22Rv1 (cell line): Measurements from ENCODE around the gene GRAMD1B.

Experiments
- H3K27ac ChIP-seq: fragments of 450-650 bp; 2 replicates; pipeline ENCODE4 v1.5.1; 2017
- ZFX ChIP-seq: fragments of 450-650 bp; IDR thresholded peaks from 2 replicates; pipeline ENCODE4 v1.6.1; 2017; ENCODE audit warnings: antibody characterized with exemption, borderline replicate concordance
- TF ChIP-seq, protein P1 (sequence below): fragments of 450-650 bp; IDR thresholded peaks from 2 replicates; pipeline ENCODE4 v1.5.1; 2017; ENCODE audit warnings: mild to moderate bottlenecking

Gene GRAMD1B

DNA sequence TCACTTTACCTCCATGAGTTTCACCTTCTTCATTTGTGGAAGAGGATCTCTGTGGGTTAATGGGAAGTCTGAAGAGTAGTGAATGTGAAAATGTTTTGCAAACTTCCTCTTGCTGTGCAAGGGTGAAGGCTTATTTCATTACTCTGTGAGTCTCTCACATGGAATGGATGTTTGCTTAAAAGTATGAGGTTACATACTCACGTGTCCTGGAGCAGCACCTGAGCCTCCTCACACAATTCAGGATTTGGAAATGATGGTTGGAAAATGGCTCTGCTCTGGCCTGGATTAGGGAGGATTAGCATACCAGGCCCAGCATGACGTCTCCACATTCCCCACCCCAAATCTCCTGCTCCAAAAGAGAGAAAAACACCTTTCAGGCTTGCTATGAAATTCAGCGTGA is 4.8 kb downstream of the GRAMD1B start:
- no peak for TF ChIP-seq ZFX
- TF ChIP-seq, protein P1, sequence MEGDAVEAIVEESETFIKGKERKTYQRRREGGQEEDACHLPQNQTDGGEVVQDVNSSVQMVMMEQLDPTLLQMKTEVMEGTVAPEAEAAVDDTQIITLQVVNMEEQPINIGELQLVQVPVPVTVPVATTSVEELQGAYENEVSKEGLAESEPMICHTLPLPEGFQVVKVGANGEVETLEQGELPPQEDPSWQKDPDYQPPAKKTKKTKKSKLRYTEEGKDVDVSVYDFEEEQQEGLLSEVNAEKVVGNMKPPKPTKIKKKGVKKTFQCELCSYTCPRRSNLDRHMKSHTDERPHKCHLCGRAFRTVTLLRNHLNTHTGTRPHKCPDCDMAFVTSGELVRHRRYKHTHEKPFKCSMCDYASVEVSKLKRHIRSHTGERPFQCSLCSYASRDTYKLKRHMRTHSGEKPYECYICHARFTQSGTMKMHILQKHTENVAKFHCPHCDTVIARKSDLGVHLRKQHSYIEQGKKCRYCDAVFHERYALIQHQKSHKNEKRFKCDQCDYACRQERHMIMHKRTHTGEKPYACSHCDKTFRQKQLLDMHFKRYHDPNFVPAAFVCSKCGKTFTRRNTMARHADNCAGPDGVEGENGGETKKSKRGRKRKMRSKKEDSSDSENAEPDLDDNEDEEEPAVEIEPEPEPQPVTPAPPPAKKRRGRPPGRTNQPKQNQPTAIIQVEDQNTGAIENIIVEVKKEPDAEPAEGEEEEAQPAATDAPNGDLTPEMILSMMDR = no peak
- H3K27ac ChIP-seq = no peak overlapping the region

DNA sequence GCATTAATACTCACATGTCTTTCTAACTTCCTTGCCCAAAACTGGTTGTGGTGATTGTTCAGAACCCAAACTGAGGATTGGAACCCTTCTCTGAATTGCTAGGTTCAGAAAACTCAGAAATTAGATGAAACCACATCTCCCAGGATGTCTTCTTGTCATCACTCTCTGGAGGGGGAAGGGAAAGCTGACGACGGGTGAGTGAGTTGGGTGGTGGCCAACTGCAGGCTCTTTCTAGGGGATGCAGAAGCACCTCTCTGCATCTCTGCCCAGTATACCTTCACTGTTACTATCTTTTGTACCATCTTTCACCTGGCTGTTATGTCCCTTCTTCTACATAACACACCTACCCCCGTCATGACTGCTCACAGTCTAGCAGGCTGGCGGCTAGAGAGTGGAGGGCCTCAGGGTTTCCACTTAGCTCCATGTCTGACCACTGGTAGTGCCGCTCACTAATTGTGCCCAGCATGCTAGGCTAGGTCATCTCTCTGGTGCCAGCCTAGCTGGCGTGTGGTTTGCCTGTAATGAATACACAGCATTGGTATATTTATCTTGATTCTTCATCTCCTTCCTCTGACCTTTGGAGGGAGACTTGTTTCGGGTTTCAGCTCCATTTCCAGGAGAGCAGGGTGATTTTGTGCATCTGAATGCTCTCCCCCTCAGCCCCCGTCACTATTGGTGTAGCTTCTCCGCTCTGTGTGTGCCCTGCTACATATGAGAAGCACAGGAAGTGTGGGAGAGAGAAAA is 7.3 kb downstream of the GRAMD1B start:
- TF ChIP-seq, protein P1 = no peak
- TF ChIP-seq ZFX = no peak
- no peak overlapping the region for H3K27ac ChIP-seq

DNA sequence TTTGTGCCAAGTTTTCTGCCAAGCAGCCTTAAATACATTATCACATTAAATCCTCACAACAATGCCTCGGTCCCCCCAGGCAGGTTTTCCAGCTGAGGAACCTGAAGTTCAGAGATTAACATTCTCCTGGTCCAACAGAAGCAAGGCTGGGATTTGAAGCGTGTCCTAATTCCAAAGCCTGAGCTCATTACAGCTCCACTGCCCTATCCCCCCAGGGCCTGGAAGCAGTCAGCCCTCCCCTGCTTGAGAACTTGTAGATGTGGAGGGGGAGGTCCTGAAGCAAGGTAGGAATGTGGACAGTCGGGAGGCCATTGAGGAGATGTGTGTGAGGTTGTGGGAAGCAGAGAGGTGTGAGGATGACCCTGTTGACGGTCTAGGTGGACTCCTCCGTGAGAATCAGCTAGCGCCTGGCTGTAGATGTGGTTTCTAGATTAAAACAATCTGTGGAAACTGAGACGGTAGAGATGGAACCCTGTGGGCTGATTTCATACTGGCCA is 8.1 kb downstream of the GRAMD1B start:
- TF ChIP-seq ZFX = no peak
- TF ChIP-seq, protein P1 = no peak
- no peak overlapping the region for H3K27ac ChIP-seq

DNA sequence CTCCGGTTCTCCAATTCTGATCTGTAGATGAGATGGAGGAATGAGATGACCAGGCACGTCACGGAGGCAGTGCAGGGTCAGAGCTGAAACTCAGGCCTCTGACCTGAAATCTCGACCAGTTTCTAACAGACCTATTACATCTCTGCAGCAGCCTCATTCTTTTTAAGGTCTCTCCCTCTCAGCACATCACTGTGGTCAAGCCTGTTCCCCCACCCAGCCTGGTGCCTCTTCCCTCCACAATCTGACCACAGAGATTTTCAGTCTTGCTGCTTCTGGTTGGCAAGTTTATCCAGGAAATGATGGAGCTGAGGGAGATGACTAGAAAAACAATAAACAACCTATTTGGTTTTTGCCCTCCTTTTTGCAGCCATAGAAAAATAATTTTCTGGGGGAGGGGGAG is 9.5 kb downstream of the GRAMD1B start:
- no peak overlapping the region for H3K27ac ChIP-seq
- TF ChIP-seq, protein P1 = no peak
- no peak for TF ChIP-seq ZFX

DNA sequence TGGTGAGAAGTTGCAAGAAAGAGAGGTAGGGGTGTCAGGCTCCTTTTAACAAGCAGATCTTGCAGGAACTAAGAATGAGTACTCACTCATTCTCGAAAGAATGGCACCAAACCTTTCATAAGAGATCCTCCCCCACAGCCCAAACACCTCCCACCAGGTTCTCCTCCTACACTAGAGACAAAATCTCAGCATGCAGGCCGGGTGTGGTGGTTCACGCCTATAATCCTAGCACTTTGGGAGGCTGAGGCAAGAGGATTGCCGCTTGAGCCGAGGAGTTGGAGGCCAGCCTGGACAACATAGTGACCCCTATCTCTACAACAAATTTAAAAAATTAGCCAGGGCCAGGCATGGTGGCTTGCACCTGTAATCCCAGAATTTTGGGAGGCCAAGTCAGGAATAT is 11.1 kb downstream of the GRAMD1B start:
- no peak overlapping the region for H3K27ac ChIP-seq
- TF ChIP-seq, protein P1 = no peak
- no peak for TF ChIP-seq ZFX

DNA sequence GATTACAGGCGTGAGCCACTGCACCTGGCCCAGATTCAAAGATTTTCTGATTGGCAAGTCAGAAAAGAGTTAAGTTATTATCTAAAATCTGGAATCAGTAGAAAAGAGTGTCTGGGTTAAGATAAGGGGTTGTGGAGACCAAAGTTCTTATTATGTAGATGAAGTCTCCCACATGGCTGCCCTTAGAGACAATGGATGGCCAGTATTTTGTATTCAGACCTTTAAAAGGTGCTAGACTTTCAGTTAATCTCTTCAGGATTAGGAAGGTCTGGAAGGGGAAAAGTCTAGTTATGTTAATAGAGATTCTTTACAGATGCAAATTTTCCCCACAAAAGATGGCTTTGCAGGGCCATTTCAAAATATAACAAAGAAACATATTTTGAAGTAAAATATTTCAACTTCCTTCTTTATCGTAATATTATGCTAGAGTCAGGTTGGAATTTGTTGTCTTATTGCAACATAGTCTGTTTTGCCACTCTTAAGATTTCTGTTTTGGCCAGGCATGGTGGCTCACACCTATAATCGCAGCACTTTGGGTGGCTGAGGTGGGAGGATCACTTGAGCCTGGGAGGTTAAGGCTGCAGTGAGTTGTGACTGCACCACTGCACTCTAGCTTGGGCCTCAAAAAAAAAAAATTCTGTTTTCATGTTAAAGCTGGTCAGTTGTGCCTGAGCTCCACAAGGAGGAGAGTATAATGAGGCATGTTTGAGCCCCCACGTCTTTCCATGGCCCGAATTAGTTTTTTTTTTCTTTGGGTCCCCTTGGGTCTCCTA is 14.0 kb downstream of the GRAMD1B start:
- H3K27ac ChIP-seq = no peak overlapping the region
- no peak for TF ChIP-seq ZFX
- TF ChIP-seq, protein P1 = no peak

DNA sequence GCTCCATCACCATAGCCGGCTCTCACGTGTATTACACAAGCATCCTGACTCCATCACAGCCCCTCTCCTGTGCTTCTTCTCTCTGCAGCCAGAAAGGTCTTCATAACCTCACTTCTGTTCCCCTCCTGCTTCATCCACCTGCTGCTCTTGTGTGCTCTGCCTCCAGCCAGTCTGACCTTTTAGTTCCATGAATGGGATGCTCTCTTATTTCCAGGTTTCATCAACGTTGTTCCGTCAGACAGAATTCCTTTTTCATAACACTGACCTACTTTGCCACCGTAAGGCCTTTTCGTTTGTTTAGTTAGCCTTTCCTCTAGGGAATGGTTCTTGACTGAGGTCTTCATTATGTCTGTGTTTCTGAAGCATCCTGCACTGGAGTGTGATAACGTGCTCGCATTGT is 18.8 kb downstream of the GRAMD1B start:
- no peak overlapping the region for H3K27ac ChIP-seq
- no peak for TF ChIP-seq ZFX
- TF ChIP-seq, protein P1 = no peak
